Retina (tissue), 1 donor: ENCODE data around the gene SRSF3.
"Not testable (repeated sequence)": the region's sequence is repeated elsewhere in the genome, so short reads cannot be mapped to it uniquely, and the experiment has no call there.

ENCODE experiments used
- DNase-seq: peaks from one replicate; pipeline ENCODE4 v3.0.0-alpha.2; 2016

The SRSF3 gene

GRCh38 chr6:36594029-36594815, at the start of gene SRSF3:
SRSF3 (plus strand) TSS chr6:36594362; CDS start chr6:36596763, 2,401 bp downstream.
- peak; percentile 99 for DNase-seq

GRCh38 chr6:36545767-36546307, 48.3 kb upstream of the SRSF3 start:
- no peak for DNase-seq

- DNase-seq: peak; percentile 67
Observed at GRCh38 chr6:36546308-36546919, 47.7 kb upstream of the SRSF3 start.

GRCh38 chr6:36546920-36547645, 47.1 kb upstream of the SRSF3 start, which contains the start of gene STK38:
STK38 (minus strand) TSS chr6:36547479; CDS start chr6:36540202, 7,277 bp downstream.
- peak; percentile 95 for DNase-seq

GRCh38 chr6:36547646-36548400, 46.3 kb upstream of the SRSF3 start:
- no peak for DNase-seq

- DNase-seq: no peak
Observed at GRCh38 chr6:36548401-36548743, 45.8 kb upstream of the SRSF3 start.

- no peak for DNase-seq
Observed at GRCh38 chr6:36550473-36551000, 43.6 kb upstream of the SRSF3 start.

- DNase-seq: no peak
Observed at GRCh38 chr6:36555750-36556252, 38.4 kb upstream of the SRSF3 start.

- no peak for DNase-seq
Observed at GRCh38 chr6:36556281-36556680, 37.9 kb upstream of the SRSF3 start.

- no peak for DNase-seq
Observed at GRCh38 chr6:36559011-36559793, 35.0 kb upstream of the SRSF3 start.

GRCh38 chr6:36560822-36561221, 33.3 kb upstream of the SRSF3 start:
- no peak for DNase-seq

GRCh38 chr6:36563237-36563927, 30.8 kb upstream of the SRSF3 start:
- no peak for DNase-seq

GRCh38 chr6:36563928-36564284, 30.3 kb upstream of the SRSF3 start:
- DNase-seq: no peak

GRCh38 chr6:36566418-36566905, 27.7 kb upstream of the SRSF3 start:
- DNase-seq: no peak

- no peak for DNase-seq
Observed at GRCh38 chr6:36570264-36570663, 23.9 kb upstream of the SRSF3 start.

GRCh38 chr6:36571122-36572043, 22.8 kb upstream of the SRSF3 start:
- DNase-seq: no peak

GRCh38 chr6:36572353-36573311, 21.5 kb upstream of the SRSF3 start:
- DNase-seq: not testable (repeated sequence)

- no peak for DNase-seq
Observed at GRCh38 chr6:36574679-36575078, 19.5 kb upstream of the SRSF3 start.
